ENCODE measurements around the gene GGCX.
"Not testable (repeated sequence)": the region's sequence is repeated elsewhere in the genome, so short reads cannot be mapped to it uniquely, and the experiment has no call there.

GRCh38 chr2:85592299-85592698 lies 31.0 kb upstream of the GGCX start:
- TF ChIP-seq, protein P1, sequence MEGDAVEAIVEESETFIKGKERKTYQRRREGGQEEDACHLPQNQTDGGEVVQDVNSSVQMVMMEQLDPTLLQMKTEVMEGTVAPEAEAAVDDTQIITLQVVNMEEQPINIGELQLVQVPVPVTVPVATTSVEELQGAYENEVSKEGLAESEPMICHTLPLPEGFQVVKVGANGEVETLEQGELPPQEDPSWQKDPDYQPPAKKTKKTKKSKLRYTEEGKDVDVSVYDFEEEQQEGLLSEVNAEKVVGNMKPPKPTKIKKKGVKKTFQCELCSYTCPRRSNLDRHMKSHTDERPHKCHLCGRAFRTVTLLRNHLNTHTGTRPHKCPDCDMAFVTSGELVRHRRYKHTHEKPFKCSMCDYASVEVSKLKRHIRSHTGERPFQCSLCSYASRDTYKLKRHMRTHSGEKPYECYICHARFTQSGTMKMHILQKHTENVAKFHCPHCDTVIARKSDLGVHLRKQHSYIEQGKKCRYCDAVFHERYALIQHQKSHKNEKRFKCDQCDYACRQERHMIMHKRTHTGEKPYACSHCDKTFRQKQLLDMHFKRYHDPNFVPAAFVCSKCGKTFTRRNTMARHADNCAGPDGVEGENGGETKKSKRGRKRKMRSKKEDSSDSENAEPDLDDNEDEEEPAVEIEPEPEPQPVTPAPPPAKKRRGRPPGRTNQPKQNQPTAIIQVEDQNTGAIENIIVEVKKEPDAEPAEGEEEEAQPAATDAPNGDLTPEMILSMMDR (IDR thresholded peaks at IDR 0.05 in 4 of 5, conservative IDR thresholded peaks at IDR 0.05 in 1 of 5) = not testable (repeated sequence)
- TF ChIP-seq POLR2A (IDR thresholded peaks at IDR 0.05) = not testable (repeated sequence)

Measured in gastrocnemius medialis (tissue), 4 donors.